ENCODE data around the gene TRMT44. TPM values are rescaled to one million over a fixed set of nuclear protein-coding genes. Genes with fewer than 3 reads are reported as not detected.
"Not testable (repeated sequence)": the region's sequence is repeated elsewhere in the genome, so short reads cannot be mapped to it uniquely, and the experiment has no call there.

Gene TRMT44
- total RNA-seq, 1 experiment from 2014 or later: 15.3 TPM

- POLR2A ChIA-PET (ENCODE audit: unreplicated experiment): no interaction called here
Observed at GRCh38 chr4:8414377-8414776, 26.2 kb upstream of the TRMT44 start.

GRCh38 chr4:8417071-8417614, 23.4 kb upstream of the TRMT44 start:
- H3K9me3 ChIP-seq (ENCODE audit: low read length): no peaks in the 10 kb centered on the region
- TF ChIP-seq CTCF (conservative IDR thresholded peaks at IDR 0.05; ENCODE audit: low read depth, low read length) (no peak), EZH2phosphoT487 (IDR thresholded peaks at IDR 0.05; ENCODE audit: borderline replicate concordance, low read length) (no peak), EZH2 (IDR thresholded peaks at IDR 0.05; ENCODE audit: low read length, unreplicated experiment) (no peak)
- DNase-seq: no peak
- ChIA-PET CTCF (no interaction called here), POLR2A (ENCODE audit: unreplicated experiment) (no interaction called here)
- H3K4me3 ChIP-seq (ENCODE audit: low read length): no peak overlapping the region
- no peaks in the 10 kb centered on the region for H3K9me2 ChIP-seq (replicated peaks; ENCODE audit: low read length)
- intact Hi-C loops (cut with micrococcal nuclease): no loop called here
- H2AFZ ChIP-seq (ENCODE audit: low read length): no peak overlapping the region
- H3K79me2 ChIP-seq (ENCODE audit: low read length): no peaks in the 10 kb centered on the region; the same call in 1 of the 2 replicates
- H3K9ac ChIP-seq (ENCODE audit: low read length): no peak overlapping the region
- peaks cover 5% of the 10 kb centered on the region; the same call in 1 of the 2 replicates for H3K4me1 ChIP-seq (ENCODE audit: insufficient read depth, low read length)
- no peaks in the 10 kb centered on the region for H3F3A ChIP-seq (ENCODE audit: low read length, unreplicated experiment)
- no peaks in the 10 kb centered on the region for H3K27me3 ChIP-seq (ENCODE audit: low read length)
- H3K4me2 ChIP-seq (ENCODE audit: low read length): no peak overlapping the region
- ATAC-seq: no peak
- H3K36me3 ChIP-seq (ENCODE audit: low read depth, low read length): no peaks in the 10 kb centered on the region
- H3K27ac ChIP-seq (ENCODE audit: low read length): no peak overlapping the region
- BruUV-seq (replicated peaks): no TSS peak
- H4K20me1 ChIP-seq (ENCODE audit: low read length): no peaks in the 10 kb centered on the region

More at GRCh38 chr4:8414377-8414776, 26.2 kb upstream of the TRMT44 start:
- no peak overlapping the region for H3K4me3 ChIP-seq (ENCODE audit: low read length)
- H2AFZ ChIP-seq (ENCODE audit: low read length): no peak overlapping the region
- intact Hi-C loops (cut with micrococcal nuclease): no loop called here
- no peak overlapping the region for H3K4me2 ChIP-seq (ENCODE audit: low read length)
- H3K79me2 ChIP-seq (ENCODE audit: low read length): no peaks in the 10 kb centered on the region
- no peaks in the 10 kb centered on the region for H4K20me1 ChIP-seq (ENCODE audit: low read length)
- peak; percentile 6 for DNase-seq
- H3K9me3 ChIP-seq (ENCODE audit: low read length): no peaks in the 10 kb centered on the region
- no peak for ATAC-seq
- H3K27me3 ChIP-seq (ENCODE audit: low read length): no peaks in the 10 kb centered on the region
- no TSS peak for BruUV-seq (replicated peaks)
- CTCF ChIA-PET: no interaction called here
- no peaks in the 10 kb centered on the region for H3F3A ChIP-seq (ENCODE audit: low read length, unreplicated experiment)
- H3K27ac ChIP-seq (ENCODE audit: low read length): no peak overlapping the region
- H3K4me1 ChIP-seq (ENCODE audit: insufficient read depth, low read length): peaks cover 4% of the 10 kb centered on the region; the same call in 1 of the 2 replicates
- H3K36me3 ChIP-seq (ENCODE audit: low read depth, low read length): no peaks in the 10 kb centered on the region
- TF ChIP-seq EZH2 (IDR thresholded peaks at IDR 0.05; ENCODE audit: low read length, unreplicated experiment): no peak
- no peak for TF ChIP-seq CTCF (conservative IDR thresholded peaks at IDR 0.05; ENCODE audit: low read depth, low read length)
- no peak for TF ChIP-seq EZH2phosphoT487 (IDR thresholded peaks at IDR 0.05; ENCODE audit: borderline replicate concordance, low read length)
- no peak overlapping the region for H3K9ac ChIP-seq (ENCODE audit: low read length)
- no peaks in the 10 kb centered on the region for H3K9me2 ChIP-seq (replicated peaks; ENCODE audit: low read length)

GRCh38 chr4:8419222-8420041, 21.1 kb upstream of the TRMT44 start:
- H3F3A ChIP-seq (ENCODE audit: low read length, unreplicated experiment): no peaks in the 10 kb centered on the region
- intact Hi-C loops (cut with micrococcal nuclease): no loop called here
- no peak for DNase-seq
- CTCF ChIA-PET: interaction anchor here (0.5 kb wide), 1 partner anchor 9 kb away, joined by 5 read pairs; no protein-coding TSS in a partner anchor
- H3K27ac ChIP-seq (ENCODE audit: low read length): no peak overlapping the region
- no peak overlapping the region for H3K9ac ChIP-seq (ENCODE audit: low read length)
- H3K4me3 ChIP-seq (ENCODE audit: low read length): no peak overlapping the region
- H3K9me2 ChIP-seq (replicated peaks; ENCODE audit: low read length): no peaks in the 10 kb centered on the region
- TF ChIP-seq EZH2 (IDR thresholded peaks at IDR 0.05; ENCODE audit: low read length, unreplicated experiment) (no peak), EZH2phosphoT487 (IDR thresholded peaks at IDR 0.05; ENCODE audit: borderline replicate concordance, low read length) (no peak), CTCF (conservative IDR thresholded peaks at IDR 0.05; ENCODE audit: low read depth, low read length) (no peak)
- H3K36me3 ChIP-seq (ENCODE audit: low read depth, low read length): no peaks in the 10 kb centered on the region
- POLR2A ChIA-PET (ENCODE audit: unreplicated experiment): no interaction called here
- H3K79me2 ChIP-seq (ENCODE audit: low read length): no peaks in the 10 kb centered on the region; the same call in 1 of the 2 replicates
- peaks cover 10% of the 10 kb centered on the region for H3K4me1 ChIP-seq (ENCODE audit: insufficient read depth, low read length)
- ATAC-seq: no peak
- no peak overlapping the region for H2AFZ ChIP-seq (ENCODE audit: low read length)
- no peaks in the 10 kb centered on the region for H3K9me3 ChIP-seq (ENCODE audit: low read length)
- no peak overlapping the region for H3K4me2 ChIP-seq (ENCODE audit: low read length)
- H4K20me1 ChIP-seq (ENCODE audit: low read length): no peaks in the 10 kb centered on the region
- no TSS peak for BruUV-seq (replicated peaks)
- H3K27me3 ChIP-seq (ENCODE audit: low read length): no peaks in the 10 kb centered on the region

GRCh38 chr4:8420151-8420550, 20.4 kb upstream of the TRMT44 start:
- POLR2A ChIA-PET (ENCODE audit: unreplicated experiment); BruUV-seq (replicated peaks): not testable (repeated sequence)
- DNase-seq: peak; percentile 27

More at GRCh38 chr4:8420151-8420550, 20.4 kb upstream of the TRMT44 start:
- H3K27me3 ChIP-seq (ENCODE audit: low read length); intact Hi-C loops (cut with micrococcal nuclease); H2AFZ ChIP-seq (ENCODE audit: low read length); H3K36me3 ChIP-seq (ENCODE audit: low read depth, low read length); H3K9ac ChIP-seq (ENCODE audit: low read length); H4K20me1 ChIP-seq (ENCODE audit: low read length); H3K27ac ChIP-seq (ENCODE audit: low read length); H3K4me2 ChIP-seq (ENCODE audit: low read length); H3K9me2 ChIP-seq (replicated peaks; ENCODE audit: low read length); H3K4me3 ChIP-seq (ENCODE audit: low read length); H3K9me3 ChIP-seq (ENCODE audit: low read length); H3K79me2 ChIP-seq (ENCODE audit: low read length); H3F3A ChIP-seq (ENCODE audit: low read length, unreplicated experiment); ATAC-seq: not testable (repeated sequence)
- peaks cover 10% of the 10 kb centered on the region for H3K4me1 ChIP-seq (ENCODE audit: insufficient read depth, low read length)
- CTCF ChIA-PET: interaction anchor here (0.5 kb wide), 1 partner anchor 10 kb away, joined by 5 read pairs; no protein-coding TSS in a partner anchor

Data from PC-3 (cell line).